GM13977 (cell line): Measurements from ENCODE around the gene PHRF1.

ENCODE experiments used
- DNase-seq: peaks from one replicate; pipeline ENCODE4 v3.0.0; 2012; ENCODE audit warnings: low spot score
- in situ Hi-C: fragments of 300-500 bp; cut with MboI; formaldehyde crosslinking; loops from one replicate; pipeline ENCODE4 v1.12.0; 2022; ENCODE audit warnings: low sequenced_read_pairs, low pct_unique_long_range_greater_than_20kb, mixed read lengths, inconsistent platforms; ENCODE audit not compliant: unreplicated experiment
- TF ChIP-seq, protein P1 (sequence below): IDR thresholded peaks from 2 replicates; pipeline ENCODE4 v1.5.1; 2012; ENCODE audit warnings: mild to moderate bottlenecking, control low read depth; ENCODE audit not compliant: insufficient read depth; ENCODE audit errors: extremely low read depth, missing control alignments

PHRF1 gene

DNA sequence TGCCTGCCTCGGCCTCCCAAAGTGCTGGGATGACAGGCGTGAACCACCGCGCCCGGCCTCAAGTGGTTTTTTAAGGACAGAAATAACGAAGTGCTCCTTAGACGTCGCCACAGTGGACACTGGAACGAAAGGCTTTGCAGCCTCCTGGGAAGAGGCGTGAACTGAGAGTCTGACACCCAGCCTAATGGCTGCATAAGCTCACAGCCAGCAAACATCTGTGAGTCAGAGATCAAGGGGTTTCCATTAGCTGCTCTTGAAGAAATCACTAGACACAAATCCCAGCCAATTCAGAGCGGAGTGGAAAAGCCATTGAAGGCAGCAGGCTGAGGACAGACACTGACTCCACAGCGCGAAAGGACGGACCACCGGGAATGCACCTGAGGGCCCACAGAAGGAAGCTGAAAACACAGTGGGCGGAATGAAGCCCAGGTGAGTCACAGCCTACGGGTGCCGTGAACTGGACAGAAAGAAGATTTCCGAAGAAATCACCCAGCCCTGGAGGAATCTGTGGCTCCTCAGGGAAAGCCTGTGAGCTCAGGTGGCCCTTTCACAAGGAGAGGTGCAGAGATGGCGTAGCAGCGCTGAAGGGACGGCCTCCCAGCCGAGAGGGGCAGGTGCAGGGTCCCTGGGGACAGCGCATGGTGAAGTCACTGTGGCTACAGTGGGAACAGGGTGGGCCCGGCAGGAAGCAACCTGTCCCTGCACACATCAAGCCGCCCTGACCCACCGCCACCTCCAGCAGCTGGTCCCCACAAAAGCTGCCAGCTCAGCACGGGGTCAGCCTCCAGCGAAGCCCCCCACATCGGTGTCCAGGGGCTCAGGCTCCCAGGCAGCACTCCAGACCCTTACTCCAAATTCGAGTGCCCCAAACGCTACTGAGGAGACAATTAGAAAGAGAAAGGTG is 27.3 kb upstream of the PHRF1 start:
- in situ Hi-C loops: no loop called here
- TF ChIP-seq, protein P1, sequence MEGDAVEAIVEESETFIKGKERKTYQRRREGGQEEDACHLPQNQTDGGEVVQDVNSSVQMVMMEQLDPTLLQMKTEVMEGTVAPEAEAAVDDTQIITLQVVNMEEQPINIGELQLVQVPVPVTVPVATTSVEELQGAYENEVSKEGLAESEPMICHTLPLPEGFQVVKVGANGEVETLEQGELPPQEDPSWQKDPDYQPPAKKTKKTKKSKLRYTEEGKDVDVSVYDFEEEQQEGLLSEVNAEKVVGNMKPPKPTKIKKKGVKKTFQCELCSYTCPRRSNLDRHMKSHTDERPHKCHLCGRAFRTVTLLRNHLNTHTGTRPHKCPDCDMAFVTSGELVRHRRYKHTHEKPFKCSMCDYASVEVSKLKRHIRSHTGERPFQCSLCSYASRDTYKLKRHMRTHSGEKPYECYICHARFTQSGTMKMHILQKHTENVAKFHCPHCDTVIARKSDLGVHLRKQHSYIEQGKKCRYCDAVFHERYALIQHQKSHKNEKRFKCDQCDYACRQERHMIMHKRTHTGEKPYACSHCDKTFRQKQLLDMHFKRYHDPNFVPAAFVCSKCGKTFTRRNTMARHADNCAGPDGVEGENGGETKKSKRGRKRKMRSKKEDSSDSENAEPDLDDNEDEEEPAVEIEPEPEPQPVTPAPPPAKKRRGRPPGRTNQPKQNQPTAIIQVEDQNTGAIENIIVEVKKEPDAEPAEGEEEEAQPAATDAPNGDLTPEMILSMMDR: no peak
- DNase-seq: no peak

DNA sequence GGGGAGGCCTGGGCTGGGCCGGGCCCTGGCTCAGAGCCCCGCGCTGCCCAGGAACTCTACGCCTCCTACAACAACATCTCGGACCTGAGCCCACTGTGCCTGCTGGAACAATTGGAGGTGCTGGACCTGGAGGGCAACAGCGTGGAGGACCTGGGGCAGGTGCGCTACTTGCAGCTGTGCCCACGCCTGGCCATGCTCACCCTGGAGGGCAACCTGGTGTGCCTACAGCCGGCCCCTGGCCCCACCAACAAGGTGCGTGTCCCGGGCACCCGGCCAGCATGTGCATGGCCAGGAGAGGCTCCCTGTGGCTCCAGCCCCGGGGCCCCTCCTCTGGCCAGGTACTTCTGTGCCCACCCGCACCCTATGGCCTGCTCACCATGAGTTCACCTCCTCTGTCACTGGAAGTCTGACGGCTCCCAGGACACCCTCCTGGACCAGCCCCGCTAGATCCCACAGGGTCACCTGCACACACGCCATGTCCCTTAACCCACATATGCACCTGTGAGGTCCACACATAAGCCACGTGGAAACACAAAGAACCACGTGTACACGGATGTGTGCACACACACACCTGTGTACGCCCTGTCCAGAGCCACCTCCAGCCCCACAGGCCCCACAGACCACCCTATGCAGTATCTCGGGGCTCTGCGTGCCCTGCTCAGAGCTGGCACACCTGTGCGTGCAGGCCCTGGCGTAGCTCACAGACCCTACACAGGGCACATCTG is 26.1 kb upstream of the PHRF1 start:
- in situ Hi-C loops: loop anchor here (10.0 kb wide), 1 partner anchor 165 kb away; no protein-coding TSS in a partner anchor
- DNase-seq: no peak
- TF ChIP-seq, protein P1: no peak

DNA sequence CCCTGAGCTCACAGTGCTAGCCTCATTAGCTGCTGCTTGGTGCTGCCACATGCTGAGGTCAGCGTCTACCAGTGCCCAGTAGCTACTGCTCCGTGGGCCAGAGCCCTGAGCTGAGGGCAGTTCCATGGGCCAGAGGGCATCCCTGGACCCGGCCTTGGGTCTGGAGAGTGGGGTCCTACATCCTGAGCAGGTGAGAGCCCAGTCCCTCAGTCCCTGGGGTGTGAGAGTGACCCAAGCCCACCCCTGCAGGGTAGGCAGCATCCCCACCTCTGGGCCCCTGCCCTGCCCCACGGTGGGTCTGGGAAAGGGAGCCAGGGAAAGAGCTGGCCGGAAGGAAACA is 25.6 kb upstream of the PHRF1 start:
- TF ChIP-seq, protein P1: no peak
- DNase-seq: no peak
- in situ Hi-C loops: loop anchor here (10.0 kb wide), 1 partner anchor 164 kb away; no protein-coding TSS in a partner anchor

DNA sequence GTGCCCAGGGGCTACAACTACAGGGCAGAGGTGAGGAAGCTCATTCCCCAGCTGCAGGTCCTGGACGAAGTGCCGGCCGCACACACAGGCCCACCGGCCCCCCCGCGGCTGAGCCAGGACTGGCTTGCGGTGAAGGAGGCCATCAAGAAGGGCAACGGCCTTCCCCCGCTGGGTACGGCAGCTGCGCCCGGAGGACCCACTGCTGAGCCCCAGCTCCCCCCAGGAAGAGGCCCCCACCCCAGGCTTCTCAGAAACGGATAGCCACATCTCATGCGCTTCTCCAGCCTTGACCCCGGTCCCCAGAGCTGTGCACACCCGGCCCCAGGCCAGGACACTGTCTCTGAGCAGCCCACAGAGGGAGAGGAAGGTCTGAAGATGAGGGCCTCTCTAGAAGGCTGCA is 25.1 kb upstream of the PHRF1 start:
- TF ChIP-seq, protein P1: no peak
- in situ Hi-C loops: loop anchor here (10.0 kb wide), 1 partner anchor 164 kb away; no protein-coding TSS in a partner anchor
- DNase-seq: no peak

DNA sequence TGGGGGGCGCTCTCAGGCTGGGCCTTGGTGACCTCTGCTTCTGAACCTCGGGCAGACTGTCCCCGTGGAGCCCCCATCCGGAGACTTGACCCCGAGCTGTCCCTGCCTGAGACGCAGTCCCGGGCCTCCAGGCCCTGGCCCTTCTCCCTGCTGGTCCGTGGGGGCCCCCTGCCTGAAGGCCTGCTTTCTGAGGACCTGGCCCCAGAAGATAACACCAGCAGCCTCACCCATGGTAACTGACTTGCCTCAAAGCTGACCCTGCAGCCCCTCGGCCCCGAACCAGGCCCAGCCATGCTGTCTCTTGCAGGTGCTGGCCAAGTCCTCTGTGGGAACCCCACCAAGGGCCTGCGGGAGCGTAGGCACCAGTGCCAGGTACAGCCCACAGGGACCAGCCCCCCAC is 24.7 kb upstream of the PHRF1 start:
- no peak for DNase-seq
- in situ Hi-C loops: loop anchor here (10.0 kb wide), 1 partner anchor 163 kb away; no protein-coding TSS in a partner anchor
- TF ChIP-seq, protein P1: no peak

DNA sequence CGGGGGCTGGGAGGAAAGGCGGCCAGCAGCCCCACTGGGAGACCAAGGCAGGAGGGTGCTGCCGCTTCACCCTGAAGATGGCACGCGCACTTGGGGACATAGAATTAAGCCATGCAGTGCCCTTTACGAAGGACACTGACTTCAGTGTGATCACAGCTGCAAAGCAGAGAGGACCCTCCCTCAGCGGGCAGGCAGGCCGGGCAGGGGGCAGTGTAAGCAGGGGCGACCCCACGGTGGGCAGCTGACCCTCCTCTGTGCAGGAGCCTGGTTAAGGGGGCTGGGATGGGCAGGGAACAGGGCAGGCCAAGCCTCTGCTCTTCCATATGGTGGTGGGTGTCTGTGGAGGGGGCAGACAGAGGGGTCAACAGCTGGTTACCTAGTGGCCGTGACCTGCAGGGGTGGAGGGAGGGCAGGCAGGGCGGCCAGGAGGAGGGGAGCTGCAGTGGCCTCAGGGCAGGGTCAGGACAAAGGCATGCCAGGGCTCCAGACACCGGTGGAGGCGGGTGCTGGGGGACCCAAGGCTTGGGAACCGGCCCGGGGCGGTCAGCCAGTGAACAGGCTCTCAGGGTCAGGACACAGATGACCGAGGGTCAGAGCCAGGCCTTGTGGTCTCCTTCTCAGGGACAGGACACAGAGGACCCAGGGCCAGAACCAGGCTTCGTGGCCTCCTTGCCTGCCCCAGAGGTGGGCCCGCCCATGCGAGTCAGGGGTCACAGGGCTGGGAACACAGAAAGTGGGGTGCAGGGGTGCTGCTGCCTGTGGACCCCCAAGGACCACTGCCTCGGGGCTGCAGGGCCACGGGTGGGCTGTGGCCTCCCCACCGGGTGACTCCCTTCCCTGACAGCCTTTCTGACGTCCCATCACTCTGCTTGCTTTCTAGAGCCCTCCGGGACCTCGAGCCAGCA is 22.9 kb upstream of the PHRF1 start:
- TF ChIP-seq, protein P1: no peak
- in situ Hi-C loops: loop anchor here (10.0 kb wide), 1 partner anchor 161 kb away; no protein-coding TSS in a partner anchor
- no peak for DNase-seq
